GM12878 (cell line): ENCODE measurements around the gene PATJ. TPM values are rescaled to one million over a fixed set of nuclear protein-coding genes. Genes with fewer than 3 reads are reported as not detected.

ENCODE experiments used
- ATAC-seq: fragments of 200-7000 bp; cut with Tn5 transposase; 3 replicates; pipeline ENCODE4 v1.9.1; 2020; ENCODE audit warnings: mild to moderate bottlenecking, moderate library complexity
- BruUV-seq: library from RNA; stranded (reverse); fragments of 400-500 nt; replicated peaks from 2 replicates; lab custom pipeline; 2021; lab: Mats Ljungman, UMichigan
- CTCF ChIA-PET: fragments of 300-600 bp; sonication (Branson Sonifier 250); formaldehyde crosslinking; extraction: SDS; loops from one replicate; lab custom pipeline; 2021; ENCODE audit warnings: inconsistent platforms; lab: Yijun Ruan, JAX
- POLR2A ChIA-PET: fragments of 350-600 bp; formaldehyde crosslinking; extraction: SDS; loops from one replicate; lab custom pipeline; 2021; ENCODE audit warnings: inconsistent platforms; lab: Charles Lee
- RAD21 ChIA-PET: fragments of 300-600 bp; sonication (Branson Sonifier 250); formaldehyde crosslinking; loops from one replicate; lab custom pipeline; 2023; ENCODE audit warnings: antibody characterized with exemption; ENCODE audit not compliant: unreplicated experiment; lab: Charles Lee
- SMC1A ChIA-PET: fragments of 300-600 bp; sonication (Branson Sonifier 250); formaldehyde crosslinking; loops from one replicate; lab custom pipeline; 2023; ENCODE audit not compliant: unreplicated experiment, uncharacterized antibody; lab: Charles Lee
- DNase-seq: peaks from one replicate; pipeline ENCODE4 v3.0.0-alpha.2; 2011; ENCODE audit warnings: low read depth, low spot score
- FAIRE-seq: peaks from 3 replicates; lab custom pipeline; 2011; peaks lifted over from hg19 to GRCh38; lab: Jason Lieb, UNC
- H2AFZ ChIP-seq: 2 replicates; pipeline ENCODE4 v1.6.0; 2011; ENCODE audit warnings: low read depth, low read length, control low read depth; ENCODE audit not compliant: control insufficient read depth
- H3K27ac ChIP-seq: 2 replicates; pipeline ENCODE4 v1.5.1; 2011; ENCODE audit warnings: control low read depth; ENCODE audit not compliant: control insufficient read depth, insufficient read depth
- H3K27me3 ChIP-seq, 2 experiments: replicated peaks in 1 of 2; 2 replicates each; pipeline versions ENCODE4 v1.6.0 to v1.6.1; 2011; ENCODE audit warnings: low read length in 1 of 2; ENCODE audit not compliant: control insufficient read depth in 2 of 2, insufficient read depth in 2 of 2
- H3K36me3 ChIP-seq, 2 experiments: 2 replicates each; pipeline ENCODE4 v1.5.1; 2011; ENCODE audit warnings: low read length in 1 of 2; ENCODE audit not compliant: control insufficient read depth in 2 of 2, insufficient read depth in 2 of 2
- H3K4me1 ChIP-seq: 2 replicates; pipeline ENCODE4 v1.6.1; 2011; ENCODE audit warnings: mild to moderate bottlenecking, low read length, moderate library complexity, mixed read lengths; ENCODE audit not compliant: control insufficient read depth, insufficient read depth
- H3K4me2 ChIP-seq: 2 replicates; pipeline ENCODE4 v1.6.0; 2011; ENCODE audit warnings: control low read depth; ENCODE audit not compliant: control insufficient read depth, insufficient read depth
- H3K4me3 ChIP-seq: fragments of 200-600 bp; sonication (generic); 2 replicates; pipeline ENCODE4 v1.5.1; 2016
- H3K79me2 ChIP-seq: 2 replicates; pipeline ENCODE4 v1.6.0; 2011; ENCODE audit warnings: low read length; ENCODE audit not compliant: control insufficient read depth, insufficient read depth
- H3K9ac ChIP-seq: 2 replicates; pipeline ENCODE4 v1.8.0; 2011; ENCODE audit warnings: low read length, control low read depth, mixed read lengths; ENCODE audit not compliant: control insufficient read depth, insufficient read depth
- H3K9me3 ChIP-seq: replicated peaks from 3 replicates; pipeline ENCODE4 v1.5.1; 2011; ENCODE audit warnings: mild to moderate bottlenecking, low read length; ENCODE audit not compliant: control insufficient read depth, insufficient read depth
- H4K20me1 ChIP-seq: 2 replicates; pipeline ENCODE4 v1.6.0; 2011; ENCODE audit not compliant: control insufficient read depth, insufficient read depth
- ATF3 ChIP-seq: IDR thresholded peaks from 2 replicates; pipeline ENCODE4 v1.6.1; 2011; ENCODE audit warnings: low read depth, mild to moderate bottlenecking, low read length, moderate library complexity, borderline replicate concordance; ENCODE audit errors: extremely low read depth
- ESRRA ChIP-seq: IDR thresholded peaks from 2 replicates; pipeline ENCODE4 v1.6.1; 2012; ENCODE audit warnings: mild to moderate bottlenecking, low read length, improper control_type of control experiment
- FOS ChIP-seq: IDR thresholded peaks from 3 replicates; pipeline ENCODE4 v1.6.1; 2011; ENCODE audit warnings: borderline replicate concordance; ENCODE audit not compliant: insufficient read length; ENCODE audit errors: extremely low read depth
- FOXK2 ChIP-seq: fragments of 450-650 bp; IDR thresholded peaks from 2 replicates; pipeline ENCODE4 v1.6.1; 2017; ENCODE audit warnings: mild to moderate bottlenecking, moderate library complexity
- KAT2A ChIP-seq: conservative IDR thresholded peaks from 2 replicates; pipeline ENCODE4 v1.6.1; 2011; ENCODE audit warnings: low read depth, low read length; ENCODE audit not compliant: control insufficient read depth
- MXI1 ChIP-seq: fragments of 150-350 bp; IDR thresholded peaks from 2 replicates; pipeline ENCODE4 v1.6.1; 2011; ENCODE audit warnings: low read depth, mild to moderate bottlenecking, inconsistent platforms, low read length, improper control_type of control experiment
- NFYA ChIP-seq: IDR thresholded peaks from 2 replicates; pipeline ENCODE4 v1.6.1; 2011; ENCODE audit warnings: low read depth, mild to moderate bottlenecking, low read length, improper control_type of control experiment, borderline replicate concordance
- NFYB ChIP-seq: IDR thresholded peaks from 2 replicates; pipeline ENCODE4 v1.6.1; 2011; ENCODE audit warnings: low read depth, mild to moderate bottlenecking, low read length, improper control_type of control experiment, moderate library complexity; ENCODE audit not compliant: insufficient read depth
- NR2C1 ChIP-seq: fragments of 450-650 bp; IDR thresholded peaks from 2 replicates; pipeline ENCODE4 v1.6.1; 2017; ENCODE audit warnings: antibody characterized with exemption, mild to moderate bottlenecking, moderate library complexity
- NR2F1 ChIP-seq: fragments of 450-650 bp; conservative IDR thresholded peaks from 2 replicates; pipeline ENCODE4 v1.6.1; 2017; ENCODE audit warnings: mild to moderate bottlenecking
- NRF1 ChIP-seq: conservative IDR thresholded peaks from 2 replicates; pipeline ENCODE4 v1.6.1; 2011; ENCODE audit warnings: mild to moderate bottlenecking, low read depth, low read length, improper control_type of control experiment
- PAX5 ChIP-seq: IDR thresholded peaks from 2 replicates; pipeline ENCODE4 v1.6.1; 2011; ENCODE audit warnings: low read depth, low read length, borderline replicate concordance
- RFX5 ChIP-seq: IDR thresholded peaks from 2 replicates; pipeline ENCODE4 v1.6.1; 2011; ENCODE audit warnings: low read depth, low read length, improper control_type of control experiment
- SRF ChIP-seq, 2 experiments: IDR thresholded peaks; 2 replicates each; pipeline ENCODE4 v1.6.1; 2011; ENCODE audit warnings: low read depth in 2 of 2, low read length in 2 of 2, mild to moderate bottlenecking in 1 of 2, moderate library complexity in 1 of 2
- TBL1XR1 ChIP-seq: IDR thresholded peaks from 2 replicates; pipeline ENCODE4 v1.6.1; 2012; ENCODE audit warnings: low read depth, low read length, improper control_type of control experiment
- YY1 ChIP-seq: IDR thresholded peaks from 2 replicates; pipeline ENCODE4 v1.6.1; 2011; ENCODE audit warnings: low read depth, mild to moderate bottlenecking, low read length
- ZNF207 ChIP-seq: fragments of 450-650 bp; IDR thresholded peaks from 2 replicates; pipeline ENCODE4 v1.6.1; 2014; ENCODE audit warnings: antibody characterized with exemption, mild to moderate bottlenecking, borderline replicate concordance
- ZZZ3 ChIP-seq: IDR thresholded peaks from 2 replicates; pipeline ENCODE4 v1.6.1; 2011; ENCODE audit warnings: low read depth; ENCODE audit not compliant: control insufficient read depth, insufficient read length
- WGBS: methylation state at CpG from one replicate; pipeline ENCODE4 v1.1.6; 2016; ENCODE audit warnings: low lambda C conversion rate; ENCODE audit not compliant: insufficient replicate concordance, insufficient coverage; ENCODE audit errors: missing lambda C conversion rate; 5-methylcytosine and 5-hydroxymethylcytosine counted together
- in situ Hi-C: fragments of 300-500 bp; cut with MboI; formaldehyde crosslinking; loops from 9 replicates; pipeline ENCODE4 v1.14.3; 2018; ENCODE audit warnings: mixed read lengths
- intact Hi-C: fragments of 100-400 bp; cut with micrococcal nuclease; formaldehyde crosslinking; loops from one replicate; pipeline ENCODE4 v1.14.2; 2022; ENCODE audit not compliant: unreplicated experiment
- polyA plus RNA-seq, 11 experiments: library from polyadenylated mRNA; depleted of rRNA in 4 of 11; unstranded in 6 of 11; stranded (reverse) in 5 of 11; fragments of >200 nt; fragmentation: Nextera tagmentation in 4 of 11; fragmentation: Illumina TruSeq in 1 of 11; extraction: Ambion mirVana in 4 of 11; extraction: Trizol in 1 of 11; gene quantifications; 1 replicate in 1 of 11; 2 replicates in 10 of 11; pipeline versions ENCODE4 v1.2.1 to v1.2.3, GENCODE V29; 2011 to 2016; ENCODE audit warnings: inconsistent platforms in 2 of 11, missing spikeins in 2 of 11, low read depth in 1 of 11
- total RNA-seq, 4 experiments: library from RNA; depleted of rRNA in 3 of 4; stranded (reverse); fragments of >200 nt in 3 of 4; fragmentation: Illumina TruSeq in 1 of 4; extraction: Trizol in 1 of 4; gene quantifications; 2 replicates each; pipeline versions ENCODE4 v1.2.1 to v1.2.3, GENCODE V29; 2013 to 2021
- TF ChIP-seq, protein P1 (sequence below): IDR thresholded peaks from 2 replicates; pipeline ENCODE4 v1.6.1; 2012; ENCODE audit warnings: low read depth, low read length, improper control_type of control experiment
- TF ChIP-seq, protein P2 (sequence below): fragments of 450-650 bp; IDR thresholded peaks from 2 replicates; pipeline ENCODE4 v1.6.1; 2017; ENCODE audit warnings: antibody characterized with exemption, mild to moderate bottlenecking, moderate library complexity

PATJ gene
- total and polyA plus RNA-seq, 10 of the 15 experiments (the other 5 are each of a cell fraction or from before 2014, with no cell fraction given): 2.8 to 13.9 (median 6.9) TPM

- TF ChIP-seq SRF (IDR thresholded peaks at IDR 0.05; ENCODE audit: low read depth in 2 of 2, low read length in 2 of 2) (no peak), NRF1 (no peak), NR2C1 (no peak)
Observed at GRCh38 chr1:61887931-61888564, 145.8 kb downstream of the PATJ start (continued).

DNA sequence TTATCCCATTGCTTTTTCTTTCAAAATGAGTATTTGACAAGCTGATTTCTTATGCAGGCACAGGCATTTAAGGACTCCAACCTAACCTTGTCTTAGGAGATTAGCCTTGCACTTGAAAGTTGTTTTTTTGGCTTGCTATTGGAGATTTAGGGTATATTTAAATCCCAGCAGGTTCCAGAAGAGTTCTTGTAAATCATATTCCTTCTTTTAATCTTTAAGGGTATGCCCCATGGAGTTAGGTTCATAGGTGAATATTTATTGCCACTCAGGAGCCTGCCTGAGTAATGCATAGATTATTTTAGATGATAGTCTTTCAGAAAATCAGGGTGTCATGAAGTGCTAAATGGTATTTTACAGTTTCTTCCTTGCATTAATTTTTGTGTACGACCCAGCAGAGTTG is 146.5 kb downstream of the PATJ start:
- intact Hi-C loops (no loop called here), in situ Hi-C loops (no loop called here)
- no peak overlapping the region for H3K4me2 ChIP-seq
- H4K20me1 ChIP-seq: no peaks in the 10 kb centered on the region
- ChIA-PET RAD21 (no interaction called here), CTCF (no interaction called here), POLR2A (no interaction called here), SMC1A (no interaction called here)
- DNase-seq (no peak), ATAC-seq (no peak), FAIRE-seq (no peak)
- BruUV-seq: no TSS peak
- H3K9me3 ChIP-seq: no peaks in the 10 kb centered on the region
- no peaks in the 10 kb centered on the region for H3K4me1 ChIP-seq
- H3K9ac ChIP-seq: no peak overlapping the region
- no peak overlapping the region for H2AFZ ChIP-seq
- no peaks in the 10 kb centered on the region for H3K36me3 ChIP-seq
- no peak overlapping the region for H3K4me3 ChIP-seq
- H3K27me3 ChIP-seq: no peaks in the 10 kb centered on the region
- 54% methylated on average over 1 of the region's 1 CpG for WGBS
- H3K79me2 ChIP-seq: no peaks in the 10 kb centered on the region
- H3K27ac ChIP-seq: no peak overlapping the region
- TF ChIP-seq NR2F1 (no peak), ZZZ3 (no peak), ATF3 (no peak), PAX5 (no peak), ZNF207 (no peak), MXI1 (no peak), NFYB (no peak), ESRRA (no peak), YY1 (no peak), FOXK2 (no peak), KAT2A (no peak), NFYA (no peak), FOS (no peak), RFX5 (no peak), TBL1XR1 (no peak)
- TF ChIP-seq, protein P1, sequence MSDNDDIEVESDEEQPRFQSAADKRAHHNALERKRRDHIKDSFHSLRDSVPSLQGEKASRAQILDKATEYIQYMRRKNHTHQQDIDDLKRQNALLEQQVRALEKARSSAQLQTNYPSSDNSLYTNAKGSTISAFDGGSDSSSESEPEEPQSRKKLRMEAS: no peak
- TF ChIP-seq, protein P2, sequence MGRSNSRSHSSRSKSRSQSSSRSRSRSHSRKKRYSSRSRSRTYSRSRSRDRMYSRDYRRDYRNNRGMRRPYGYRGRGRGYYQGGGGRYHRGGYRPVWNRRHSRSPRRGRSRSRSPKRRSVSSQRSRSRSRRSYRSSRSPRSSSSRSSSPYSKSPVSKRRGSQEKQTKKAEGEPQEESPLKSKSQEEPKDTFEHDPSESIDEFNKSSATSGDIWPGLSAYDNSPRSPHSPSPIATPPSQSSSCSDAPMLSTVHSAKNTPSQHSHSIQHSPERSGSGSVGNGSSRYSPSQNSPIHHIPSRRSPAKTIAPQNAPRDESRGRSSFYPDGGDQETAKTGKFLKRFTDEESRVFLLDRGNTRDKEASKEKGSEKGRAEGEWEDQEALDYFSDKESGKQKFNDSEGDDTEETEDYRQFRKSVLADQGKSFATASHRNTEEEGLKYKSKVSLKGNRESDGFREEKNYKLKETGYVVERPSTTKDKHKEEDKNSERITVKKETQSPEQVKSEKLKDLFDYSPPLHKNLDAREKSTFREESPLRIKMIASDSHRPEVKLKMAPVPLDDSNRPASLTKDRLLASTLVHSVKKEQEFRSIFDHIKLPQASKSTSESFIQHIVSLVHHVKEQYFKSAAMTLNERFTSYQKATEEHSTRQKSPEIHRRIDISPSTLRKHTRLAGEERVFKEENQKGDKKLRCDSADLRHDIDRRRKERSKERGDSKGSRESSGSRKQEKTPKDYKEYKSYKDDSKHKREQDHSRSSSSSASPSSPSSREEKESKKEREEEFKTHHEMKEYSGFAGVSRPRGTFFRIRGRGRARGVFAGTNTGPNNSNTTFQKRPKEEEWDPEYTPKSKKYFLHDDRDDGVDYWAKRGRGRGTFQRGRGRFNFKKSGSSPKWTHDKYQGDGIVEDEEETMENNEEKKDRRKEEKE: no peak
